LNCaP clone FGC (cell line): ENCODE data around the gene OXER1.

Experiments
- DNase-seq: peaks from one replicate; pipeline ENCODE4 v3.0.0-alpha.2; 2011; ENCODE audit warnings: low read depth
- H3K4me3 ChIP-seq: 2 replicates; pipeline ENCODE4 v1.5.1; 2011; ENCODE audit warnings: mild to moderate bottlenecking, low read depth, low read length, control low read depth
- TF ChIP-seq, protein P1 (sequence below): IDR thresholded peaks from 2 replicates; pipeline ENCODE4 v1.5.1; 2012; ENCODE audit warnings: mild to moderate bottlenecking; ENCODE audit not compliant: control insufficient read depth, insufficient read depth; ENCODE audit errors: extremely low read depth

OXER1 gene

DNA sequence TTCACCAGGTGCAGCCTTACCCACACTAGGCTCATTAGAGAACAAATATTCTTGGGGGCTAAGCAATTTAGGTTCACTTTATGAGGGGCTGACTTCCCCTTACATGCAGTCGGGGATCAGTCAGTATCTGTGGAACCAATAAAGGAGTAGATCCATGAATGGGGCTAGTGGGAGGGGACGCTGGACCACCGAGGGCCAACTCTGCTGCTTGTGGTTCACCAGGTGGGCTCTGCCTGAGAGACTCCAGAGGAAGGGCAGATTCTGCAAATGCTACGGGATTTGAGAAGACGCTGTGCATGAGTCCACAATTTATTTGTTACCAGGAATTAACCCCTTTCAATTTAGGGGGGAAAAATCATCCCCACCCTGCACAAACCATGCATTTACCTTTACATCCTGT is 44.4 kb upstream of the OXER1 start:
- H3K4me3 ChIP-seq = no peak overlapping the region
- DNase-seq = no peak
- TF ChIP-seq, protein P1, sequence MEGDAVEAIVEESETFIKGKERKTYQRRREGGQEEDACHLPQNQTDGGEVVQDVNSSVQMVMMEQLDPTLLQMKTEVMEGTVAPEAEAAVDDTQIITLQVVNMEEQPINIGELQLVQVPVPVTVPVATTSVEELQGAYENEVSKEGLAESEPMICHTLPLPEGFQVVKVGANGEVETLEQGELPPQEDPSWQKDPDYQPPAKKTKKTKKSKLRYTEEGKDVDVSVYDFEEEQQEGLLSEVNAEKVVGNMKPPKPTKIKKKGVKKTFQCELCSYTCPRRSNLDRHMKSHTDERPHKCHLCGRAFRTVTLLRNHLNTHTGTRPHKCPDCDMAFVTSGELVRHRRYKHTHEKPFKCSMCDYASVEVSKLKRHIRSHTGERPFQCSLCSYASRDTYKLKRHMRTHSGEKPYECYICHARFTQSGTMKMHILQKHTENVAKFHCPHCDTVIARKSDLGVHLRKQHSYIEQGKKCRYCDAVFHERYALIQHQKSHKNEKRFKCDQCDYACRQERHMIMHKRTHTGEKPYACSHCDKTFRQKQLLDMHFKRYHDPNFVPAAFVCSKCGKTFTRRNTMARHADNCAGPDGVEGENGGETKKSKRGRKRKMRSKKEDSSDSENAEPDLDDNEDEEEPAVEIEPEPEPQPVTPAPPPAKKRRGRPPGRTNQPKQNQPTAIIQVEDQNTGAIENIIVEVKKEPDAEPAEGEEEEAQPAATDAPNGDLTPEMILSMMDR = no peak

DNA sequence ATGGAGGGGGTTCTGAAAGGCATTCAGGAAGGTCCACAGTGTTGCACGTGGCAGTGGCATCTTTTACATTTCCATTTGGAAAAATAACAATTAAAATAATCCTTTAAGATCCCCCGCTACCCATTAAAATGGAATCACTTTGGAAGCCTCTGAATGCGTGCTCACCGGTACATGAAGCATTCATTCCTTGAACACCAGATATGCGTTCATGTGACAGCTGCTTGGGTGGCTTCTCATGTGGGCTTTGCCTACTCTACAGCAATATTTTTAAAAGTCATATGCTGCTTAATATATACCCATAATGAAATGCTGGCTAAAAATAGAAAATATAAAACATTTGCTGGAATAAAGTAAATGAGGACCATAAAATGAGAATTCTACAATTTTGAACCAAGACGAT is 42.9 kb upstream of the OXER1 start:
- H3K4me3 ChIP-seq = no peak overlapping the region
- TF ChIP-seq, protein P1 = no peak
- no peak for DNase-seq

DNA sequence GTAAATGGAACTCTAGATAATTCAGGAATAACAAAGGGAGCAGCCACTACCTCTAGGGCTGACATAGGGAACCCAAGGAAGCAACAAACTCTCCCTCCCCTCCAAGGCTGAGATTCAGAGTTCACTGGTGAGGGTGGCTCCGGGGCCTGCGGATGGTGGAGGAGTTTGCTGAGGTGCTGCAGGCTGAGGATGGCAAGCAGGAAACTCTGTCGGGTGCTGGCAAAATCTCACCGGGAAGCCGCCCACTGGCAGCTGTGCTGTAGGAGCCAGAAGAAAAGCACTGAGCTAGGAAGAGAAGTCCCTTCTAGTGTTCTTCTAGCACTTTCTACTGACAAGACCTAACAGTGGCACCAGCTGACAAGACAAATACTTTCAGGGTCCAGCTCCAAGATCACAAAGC is 41.0 kb upstream of the OXER1 start:
- TF ChIP-seq, protein P1 = no peak
- no peak for DNase-seq
- H3K4me3 ChIP-seq = no peak overlapping the region

DNA sequence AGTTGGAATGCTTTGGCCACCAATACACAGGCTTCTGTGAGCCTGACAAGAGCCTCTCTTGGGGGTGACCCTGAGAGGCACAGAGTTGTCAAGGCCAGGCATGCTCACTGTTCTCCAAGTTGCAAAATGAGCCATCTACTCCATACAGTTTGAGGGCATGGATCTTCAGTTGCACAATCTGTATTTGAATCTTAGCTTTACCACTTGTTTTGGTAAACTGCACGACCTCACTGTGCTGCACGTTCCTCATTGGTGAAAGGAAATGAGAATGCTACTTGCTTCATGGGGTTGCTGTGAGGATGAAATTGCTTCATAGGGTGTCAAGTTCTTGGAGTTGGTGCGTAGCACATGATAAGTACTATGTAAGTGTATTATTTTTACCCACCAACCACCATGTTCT is 40.4 kb upstream of the OXER1 start:
- TF ChIP-seq, protein P1 = no peak
- DNase-seq = no peak

DNA sequence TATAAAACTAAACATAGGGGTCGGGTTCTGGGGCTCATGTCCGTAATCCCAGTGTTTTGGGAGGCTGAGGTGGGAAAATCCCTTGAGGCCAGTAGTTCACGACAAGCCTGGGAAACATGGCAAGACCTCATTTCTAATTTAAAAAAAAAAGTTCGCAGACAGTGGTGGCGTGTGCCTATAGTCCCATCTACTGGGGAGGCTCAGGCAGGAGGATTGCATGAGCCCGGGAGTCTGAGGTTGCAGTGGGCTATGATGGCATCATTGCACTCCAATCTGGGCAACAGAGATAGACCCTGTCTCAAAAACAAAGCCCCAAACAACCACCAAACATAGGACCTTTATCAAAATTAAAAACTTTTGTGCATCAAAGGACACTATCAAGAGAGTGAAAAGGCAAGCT is 38.2 kb upstream of the OXER1 start:
- TF ChIP-seq, protein P1 = no peak
- no peak for DNase-seq
- no peak overlapping the region for H3K4me3 ChIP-seq

More for the DNA sequence above, 40.4 kb upstream of the OXER1 start:
- no peak overlapping the region for H3K4me3 ChIP-seq

DNA sequence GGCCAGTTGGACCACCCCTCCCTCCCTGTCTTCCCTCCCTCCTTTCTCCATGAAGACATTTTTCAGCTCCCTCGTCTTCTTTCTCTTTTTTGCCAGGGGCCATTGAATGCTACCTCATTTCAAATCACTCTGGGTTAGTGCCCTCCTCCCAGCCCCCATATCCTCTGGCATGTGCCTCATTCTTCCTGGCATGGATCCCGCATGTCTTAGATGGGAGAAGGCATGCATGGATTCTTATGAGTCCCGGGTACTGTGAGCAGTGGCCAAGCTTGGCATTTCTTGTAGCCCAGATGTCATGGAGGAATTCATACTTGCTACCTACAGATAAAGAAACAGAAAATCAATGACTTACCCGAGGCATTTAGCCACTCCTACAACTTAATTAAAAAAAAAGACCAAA is 37.4 kb upstream of the OXER1 start:
- no peak overlapping the region for H3K4me3 ChIP-seq
- TF ChIP-seq, protein P1 = no peak
- no peak for DNase-seq

DNA sequence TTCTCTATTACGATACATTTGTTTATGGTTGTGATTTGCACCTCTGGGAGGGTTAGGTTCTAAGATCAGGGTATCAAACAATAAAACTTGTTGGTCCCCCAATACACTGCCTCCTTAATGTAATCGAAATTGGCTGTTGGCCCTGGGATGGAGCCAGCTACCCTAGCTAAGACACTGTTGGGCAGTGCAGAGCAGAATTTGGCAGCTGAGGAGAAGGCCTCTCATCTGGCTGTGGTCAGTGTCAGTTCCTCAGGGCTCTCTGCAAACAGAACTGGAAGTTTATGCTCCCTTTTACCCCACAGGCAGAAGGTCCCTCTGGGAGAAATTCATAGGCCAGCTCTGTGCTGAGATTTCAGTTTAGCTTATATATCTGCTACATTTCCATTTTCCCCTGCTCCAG is 37.0 kb upstream of the OXER1 start:
- no peak overlapping the region for H3K4me3 ChIP-seq
- no peak for DNase-seq
- TF ChIP-seq, protein P1 = no peak
